ENCODE results near the gene CCDC120. TPM values are rescaled to one million over a fixed set of nuclear protein-coding genes. Genes with fewer than 3 reads are reported as not detected.

Gene CCDC120
- polyA plus RNA-seq, 3 donors, result 0.11 to 0.89 TPM; not detected in 1

- peaks cover 0 to 7% (median 0%) of the 10 kb centered on the region in 7 donors for H3K9me3 Mint-ChIP-seq
- no peak for DNase-seq
- no peaks in the 10 kb centered on the region for H3K27me3 ChIP-seq (ENCODE audit: control insufficient read depth in 2 of 2, insufficient read depth in 2 of 2, low read length in 2 of 2)
- no peaks in the 10 kb centered on the region for H4K20me1 ChIP-seq (ENCODE audit: insufficient read depth, low read length)
- no peak for TF ChIP-seq CTCF (IDR thresholded peaks at IDR 0.05)
- no peaks in the 10 kb centered on the region for H3K79me2 ChIP-seq (ENCODE audit: insufficient read depth, low read length)
- intact Hi-C loops (cut with micrococcal nuclease), result no loop called here
- H3K27ac ChIP-seq (ENCODE audit: low read depth in 1 of 2, low read length in 2 of 2), result no peak overlapping the region
- no peak overlapping the region for H3K4me3 ChIP-seq (replicated peaks in 1 of 3; ENCODE audit: low read depth in 2 of 3, low read length in 3 of 3)
- H3K27me3 Mint-ChIP-seq (ENCODE audit: low read depth in 3 of 3), result peaks cover 0 to 4% (median 0%) of the 10 kb centered on the region in 3 donors
- H3K9ac ChIP-seq (ENCODE audit: insufficient read depth, low read length, poor library complexity, severe bottlenecking), result no peak overlapping the region
- no peaks in the 10 kb centered on the region for H3K4me1 Mint-ChIP-seq
- no peak overlapping the region for H3K4me2 ChIP-seq (replicated peaks; ENCODE audit: extremely low read depth, low read length, poor library complexity, severe bottlenecking)
- no CpG with 5 or more reads among the region's 4 CpGs for WGBS (ENCODE audit: insufficient coverage)
- no peak overlapping the region for H3K27ac Mint-ChIP-seq
- no peaks in the 10 kb centered on the region for H3K36me3 Mint-ChIP-seq
- no peaks in the 10 kb centered on the region for H3K4me1 ChIP-seq (ENCODE audit: control insufficient read depth in 1 of 2, insufficient read depth in 2 of 2, low read length in 2 of 2)
- no peaks in the 10 kb centered on the region for H3K9me3 ChIP-seq (replicated peaks in 1 of 2; ENCODE audit: control insufficient read depth in 1 of 2, insufficient read depth in 1 of 2, low read length in 2 of 2)
- H3K36me3 ChIP-seq (replicated peaks in 1 of 2; ENCODE audit: control insufficient read depth in 1 of 2, insufficient read depth in 2 of 2, low read length in 2 of 2), result no peaks in the 10 kb centered on the region
- no peak overlapping the region for H2AFZ ChIP-seq (ENCODE audit: insufficient read depth, low read depth, low read length, poor library complexity, severe bottlenecking)
- no peak overlapping the region for H3K4me3 Mint-ChIP-seq
These were observed 30.8 kb downstream of the CCDC120 start for GRCh38 chrX:49089553-49089952.

DNA sequence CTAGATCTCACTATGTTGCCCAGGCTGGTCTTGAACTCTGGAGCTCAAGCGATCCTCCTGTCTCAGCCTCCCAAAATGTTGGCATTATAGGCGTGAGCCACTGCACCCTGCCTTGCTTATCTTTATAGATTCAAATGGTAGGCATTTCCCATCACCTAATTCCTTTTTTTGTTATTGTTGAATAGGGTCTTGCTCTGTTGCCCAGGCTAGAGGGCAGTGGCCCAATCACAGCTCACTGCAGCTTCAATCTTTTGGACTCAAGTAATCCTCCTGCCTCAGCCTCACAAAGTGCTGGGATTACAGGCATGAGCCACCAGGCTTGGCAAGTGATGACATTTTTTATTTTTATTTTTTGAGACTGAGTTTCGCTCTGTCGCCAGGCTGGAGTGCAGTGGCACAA, 37.6 kb downstream of the CCDC120 start:
- H3K4me1 ChIP-seq (ENCODE audit: control insufficient read depth in 1 of 2, insufficient read depth in 2 of 2, low read length in 2 of 2), result peaks cover 9 to 12% of the 10 kb centered on the region in 2 donors
- Mint-ChIP-seq H3K9me3 (peaks cover 0 to 13% (median 0%) of the 10 kb centered on the region in 7 donors), H3K27ac (no peak overlapping the region), H3K4me3 (no peak overlapping the region), H3K36me3 (no peaks in the 10 kb centered on the region), H3K4me1 (peaks cover 4% of the 10 kb centered on the region), H3K27me3 (ENCODE audit: low read depth in 3 of 3) (peaks cover 0 to 2% (median 0%) of the 10 kb centered on the region in 3 donors)
- no peaks in the 10 kb centered on the region for H3K27me3 ChIP-seq (ENCODE audit: control insufficient read depth in 2 of 2, insufficient read depth in 2 of 2, low read length in 2 of 2)
- H4K20me1 ChIP-seq (ENCODE audit: insufficient read depth, low read length), result no peaks in the 10 kb centered on the region
- H3K9me3 ChIP-seq (replicated peaks in 1 of 2; ENCODE audit: control insufficient read depth in 1 of 2, insufficient read depth in 1 of 2, low read length in 2 of 2), result no peaks in the 10 kb centered on the region
- no peak overlapping the region for H3K9ac ChIP-seq (ENCODE audit: insufficient read depth, low read length, poor library complexity, severe bottlenecking)
- H3K4me2 ChIP-seq (replicated peaks; ENCODE audit: extremely low read depth, low read length, poor library complexity, severe bottlenecking), result no peak overlapping the region
- intact Hi-C loops (cut with micrococcal nuclease), result no loop called here
- H2AFZ ChIP-seq (ENCODE audit: insufficient read depth, low read depth, low read length, poor library complexity, severe bottlenecking), result no peak overlapping the region
- no peak for TF ChIP-seq CTCF (IDR thresholded peaks at IDR 0.05)
- H3K27ac ChIP-seq (ENCODE audit: low read depth in 1 of 2, low read length in 2 of 2), result no peak overlapping the region
- no peak for DNase-seq
- WGBS (ENCODE audit: insufficient coverage), result 100% methylated on average over 2 of the region's 4 CpGs
- no peaks in the 10 kb centered on the region for H3K79me2 ChIP-seq (ENCODE audit: insufficient read depth, low read length)
- H3K36me3 ChIP-seq (replicated peaks in 1 of 2; ENCODE audit: control insufficient read depth in 1 of 2, insufficient read depth in 2 of 2, low read length in 2 of 2), result no peaks in the 10 kb centered on the region
- no peak overlapping the region for H3K4me3 ChIP-seq (replicated peaks in 1 of 3; ENCODE audit: low read depth in 2 of 3, low read length in 3 of 3)

All from CD14-positive monocyte (primary cell).